Right lobe of liver (tissue), 6 donors: ENCODE measurements around the gene SLC7A10. TPM values are rescaled to one million over a fixed set of nuclear protein-coding genes. Genes with fewer than 3 reads are reported as not detected.

Experiments used
- ATAC-seq, 4 donors: fragments of 200-7000 bp; cut with Tn5 transposase; one replicate each; pipeline ENCODE4 v1.9.1; 2020; ENCODE audit warnings: mild to moderate bottlenecking in 4 of 4, moderate library complexity in 4 of 4
- DNase-seq, 3 donors: peaks; one replicate each; pipeline ENCODE4 v3.0.0-alpha.2; 2020
- H3K27ac ChIP-seq, 3 donors: fragments of 200-600 bp; one replicate each; pipeline ENCODE4 v1.8.0; 2022
- H3K27me3 ChIP-seq, 2 donors: fragments of 200-600 bp; one replicate each; pipeline ENCODE4 v1.8.0; 2022
- H3K36me3 ChIP-seq, 4 donors: fragments of 200-600 bp; sonication (generic) in 1 of 4; one replicate each; pipeline versions ENCODE4 v1.5.1 to v1.8.0; 2017 to 2022; ENCODE audit warnings: control low read depth in 1 of 4
- H3K4me1 ChIP-seq, 4 donors: fragments of 200-600 bp; sonication (generic) in 1 of 4; one replicate each; pipeline versions ENCODE4 v1.5.1 to v1.8.0; 2017 to 2022; ENCODE audit warnings: control low read depth in 1 of 4
- H3K4me3 ChIP-seq, 3 donors: fragments of 200-600 bp; one replicate each; pipeline ENCODE4 v1.8.0; 2022
- H3K9me3 ChIP-seq, 4 donors: fragments of 200-600 bp; sonication (generic) in 1 of 4; one replicate each; pipeline versions ENCODE4 v1.5.1 to v1.8.0; 2017 to 2022; ENCODE audit warnings: control low read depth in 1 of 4
- CTCF ChIP-seq, 4 donors: fragments of 200-600 bp in 3 of 4; fragments of 450-650 bp in 1 of 4; IDR thresholded peaks; one replicate each; pipeline versions ENCODE4 v1.5.1 to v1.8.0; 2016 to 2022; ENCODE audit warnings: antibody characterized with exemption in 4 of 4, mild to moderate bottlenecking in 2 of 4
- POLR2A ChIP-seq: fragments of 450-650 bp; IDR thresholded peaks from one replicate; pipeline ENCODE4 v1.6.1; 2017; ENCODE audit warnings: antibody characterized with exemption, mild to moderate bottlenecking
- WGBS: methylation state at CpG from one replicate; pipeline ENCODE4 v1.1.6; 2018; ENCODE audit warnings: low coverage, low lambda C conversion rate; ENCODE audit not compliant: insufficient coverage; ENCODE audit errors: missing lambda C conversion rate; 5-methylcytosine and 5-hydroxymethylcytosine counted together
- intact Hi-C, 2 donors: fragments of 100-400 bp; cut with DNase I; formaldehyde crosslinking; loops; one replicate each; pipeline versions ENCODE4 v1.11.2 to v1.14.1; 2022
- total RNA-seq, 6 experiments: library from RNA; depleted of rRNA in 2 of 6; stranded (reverse); fragments of >200 nt in 2 of 6; fragmentation: NEBNext Ultra II Directional in 3 of 6; extraction: Animal tissue kit (Norgen Biotek cat#: 25700) in 3 of 6; gene quantifications; one replicate each; pipeline versions ENCODE4 v1.1.0 to v1.2.4, GENCODE V29; 2016 to 2023
- donor health status: DM: no; HTN: yes; CAD: no.
- donor health status: DM: no; HTN: no; CAD: no.
- donor health status: DM: no; HTN: no; CAD: no.
- donor health status: DM: no; HTN: yes; CAD: no.
- donor health status: DM: no; HTN: yes; CAD: no.

Gene SLC7A10
- total RNA-seq, 6 experiments from 2014 or later, result not detected

- H3K4me3 ChIP-seq, result no peak overlapping the region
- H3K9me3 ChIP-seq, result no peaks in the 10 kb centered on the region
- H3K4me1 ChIP-seq, result no peaks in the 10 kb centered on the region
- TF ChIP-seq CTCF (IDR thresholded peaks at IDR 0.05) (no peak), POLR2A (no peak)
- 65% methylated on average over 7 of the region's 14 CpGs for WGBS
- ATAC-seq (peak; percentile 9 to 55 (median 24)), DNase-seq (peak in 1 of 3 donors; percentile 37)
- intact Hi-C loops, result no loop called here
- no peaks in the 10 kb centered on the region for H3K27me3 ChIP-seq
- no peaks in the 10 kb centered on the region for H3K36me3 ChIP-seq
- no peak overlapping the region for H3K27ac ChIP-seq
Observed at GRCh38 chr19:33267706-33268105, 42.1 kb upstream of the SLC7A10 start.

GRCh38 chr19:33266974-33267484 lies 41.4 kb upstream of the SLC7A10 start:
- DNase-seq, result peak in 1 of 3 donors; percentile 25
- ATAC-seq, result no peak
- Histone ChIP-seq H3K27ac (no peak overlapping the region), H3K4me3 (no peak overlapping the region), H3K4me1 (no peaks in the 10 kb centered on the region), H3K27me3 (no peaks in the 10 kb centered on the region), H3K9me3 (no peaks in the 10 kb centered on the region), H3K36me3 (no peaks in the 10 kb centered on the region)
- intact Hi-C loops, result no loop called here
- TF ChIP-seq POLR2A, result no peak
- no peak for TF ChIP-seq CTCF (IDR thresholded peaks at IDR 0.05)
- 41% methylated on average over 4 of the region's 20 CpGs for WGBS

GRCh38 chr19:33264881-33265445 lies 39.3 kb upstream of the SLC7A10 start:
- TF ChIP-seq POLR2A, result no peak
- TF ChIP-seq CTCF (IDR thresholded peaks at IDR 0.05), result no peak
- peak in 1 of 3 donors; percentile 5 for DNase-seq
- no peaks in the 10 kb centered on the region for H3K36me3 ChIP-seq
- H3K4me3 ChIP-seq, result no peak overlapping the region
- H3K27ac ChIP-seq, result no peak overlapping the region
- no peaks in the 10 kb centered on the region for H3K4me1 ChIP-seq
- no peaks in the 10 kb centered on the region for H3K9me3 ChIP-seq
- H3K27me3 ChIP-seq, result no peaks in the 10 kb centered on the region
- intact Hi-C loops, result no loop called here
- WGBS, result 88% methylated on average over 5 of the region's 14 CpGs
- ATAC-seq, result no peak

GRCh38 chr19:33263325-33264023 lies 37.8 kb upstream of the SLC7A10 start:
- no peak for DNase-seq
- no peaks in the 10 kb centered on the region for H3K27me3 ChIP-seq

More at GRCh38 chr19:33263325-33264023, 37.8 kb upstream of the SLC7A10 start:
- no peaks in the 10 kb centered on the region for H3K36me3 ChIP-seq
- H3K4me3 ChIP-seq, result no peak overlapping the region
- no peaks in the 10 kb centered on the region for H3K9me3 ChIP-seq
- no peak overlapping the region for H3K27ac ChIP-seq
- WGBS, result 79% methylated on average over 15 of the region's 25 CpGs
- no peak for ATAC-seq
- TF ChIP-seq CTCF (IDR thresholded peaks at IDR 0.05) (no peak), POLR2A (no peak)
- intact Hi-C loops, result no loop called here
- H3K4me1 ChIP-seq, result no peaks in the 10 kb centered on the region
